K562 (cell line): ENCODE data around the gene ARID4B. TPM values are rescaled to one million over a fixed set of nuclear protein-coding genes. Genes with fewer than 3 reads are reported as not detected.

Experiments used
- CEBPG ChIP-seq, 3 experiments: fragments of 200-800 bp in 1 of 3; sonication (Bioruptor generic) in 1 of 3; sonication (generic) in 1 of 3; formaldehyde crosslinking in 1 of 3; IDR thresholded peaks in 2 of 3; conservative IDR thresholded peaks in 1 of 3; 2 replicates each; pipeline versions ENCODE4 v1.6.1 to v1.8.0; 2016 to 2022; ENCODE audit warnings: missing compliant biosample characterization in 2 of 3, missing genetic modification characterization in 2 of 3, mild to moderate bottlenecking in 1 of 3, missing genetic modification reagents in 1 of 3
- EHMT2 ChIP-seq: fragments of 450-650 bp; IDR thresholded peaks from 2 replicates; pipeline ENCODE4 v1.6.1; 2018; ENCODE audit warnings: antibody characterized with exemption
- EZH2 ChIP-seq: IDR thresholded peaks from 2 replicates; pipeline ENCODE4 v1.6.1; 2012; ENCODE audit warnings: low read depth, mild to moderate bottlenecking, inconsistent platforms, low read length, borderline replicate concordance
- HEY1 ChIP-seq: fragments of 250-450 bp; sonication (Bioruptor Pico); IDR thresholded peaks from 2 replicates; pipeline ENCODE4 v1.5.0; 2020; ENCODE audit warnings: mild to moderate bottlenecking, moderate library complexity, borderline replicate concordance
- ILK ChIP-seq: fragments of 450-650 bp; IDR thresholded peaks from 2 replicates; pipeline ENCODE4 v1.6.1; 2016; ENCODE audit warnings: missing genetic modification characterization, low read depth, mild to moderate bottlenecking, missing compliant biosample characterization, moderate library complexity, borderline replicate concordance
- MAFG ChIP-seq: fragments of 450-650 bp; conservative IDR thresholded peaks from 2 replicates; pipeline ENCODE4 v1.6.1; 2016; ENCODE audit warnings: missing genetic modification characterization, missing compliant biosample characterization
- MYC ChIP-seq, 2 experiments: fragments of 250-450 bp in 1 of 2; sonication (Bioruptor Pico) in 1 of 2; IDR thresholded peaks; 2 replicates each; pipeline versions ENCODE4 v1.5.1 to v1.6.1; 2012 to 2021; ENCODE audit warnings: low read depth in 2 of 2, borderline replicate concordance in 1 of 2, improper control_type of control experiment in 1 of 2, low read length in 1 of 2, mild to moderate bottlenecking in 1 of 2, moderate library complexity in 1 of 2
- NFIC ChIP-seq: fragments of 450-650 bp; IDR thresholded peaks from 2 replicates; pipeline ENCODE4 v1.6.1; 2017; ENCODE audit warnings: mild to moderate bottlenecking, inconsistent platforms
- NR4A1 ChIP-seq, 2 experiments: fragments of 250-450 bp in 1 of 2; fragments of 450-650 bp in 1 of 2; sonication (Bioruptor Pico) in 1 of 2; IDR thresholded peaks; 2 replicates each; pipeline versions ENCODE4 v1.4.0 to v1.6.1; 2016 to 2020; ENCODE audit warnings: mild to moderate bottlenecking in 2 of 2, missing compliant biosample characterization in 1 of 2, missing genetic modification characterization in 1 of 2, moderate library complexity in 1 of 2
- RAD51 ChIP-seq: fragments of 450-650 bp; IDR thresholded peaks from 2 replicates; pipeline ENCODE4 v1.7.1; 2016; ENCODE audit warnings: low read depth, mild to moderate bottlenecking, borderline replicate concordance
- RFX7 ChIP-seq: fragments of 250-450 bp; sonication (Bioruptor Pico); IDR thresholded peaks from 2 replicates; pipeline ENCODE4 v1.5.1; 2021; ENCODE audit warnings: mild to moderate bottlenecking
- SP1 ChIP-seq: sonication (generic); formaldehyde crosslinking; IDR thresholded peaks from 2 replicates; pipeline ENCODE4 v1.8.1; 2022; ENCODE audit warnings: mild to moderate bottlenecking, missing genetic modification reagents
- TBL1XR1 ChIP-seq, 2 experiments: IDR thresholded peaks; 2 replicates each; pipeline ENCODE4 v1.6.1; 2012; ENCODE audit warnings: improper control_type of control experiment in 2 of 2, low read length in 2 of 2, mild to moderate bottlenecking in 1 of 2
- ZNF384 ChIP-seq: IDR thresholded peaks from 2 replicates; pipeline ENCODE4 v1.6.1; 2012; ENCODE audit warnings: low read depth, low read length, improper control_type of control experiment
- ZNF41 ChIP-seq: fragments of 250-450 bp; sonication (Bioruptor Pico); conservative IDR thresholded peaks from 2 replicates; pipeline ENCODE4 v1.4.0; 2020; ENCODE audit warnings: mild to moderate bottlenecking
- polyA plus RNA-seq, 8 experiments: library from polyadenylated mRNA; depleted of rRNA in 4 of 8; stranded (reverse) in 5 of 8; unstranded in 3 of 8; fragments of >200 nt; fragmentation: Nextera tagmentation in 2 of 8; fragmentation: Illumina TruSeq in 1 of 8; extraction: Ambion mirVana in 2 of 8; extraction: Trizol in 1 of 8; gene quantifications; 2 replicates each; pipeline versions ENCODE4 v1.2.1 to v1.2.3, GENCODE V29; 2011 to 2014; ENCODE audit warnings: inconsistent platforms in 1 of 8, missing spikeins in 1 of 8
- total RNA-seq, 7 experiments: library from RNA; depleted of rRNA in 6 of 7; stranded (reverse); fragments of >200 nt in 6 of 7; fragmentation: Illumina TruSeq in 2 of 7; extraction: Trizol in 2 of 7; gene quantifications; 2 replicates each; pipeline versions ENCODE4 v1.2.1 to v1.2.3, GENCODE V29; 2011 to 2021; ENCODE audit warnings: low replicate concordance in 1 of 7
- TF ChIP-seq, protein P1 (sequence below): fragments of 150-350 bp; conservative IDR thresholded peaks from 2 replicates; pipeline ENCODE4 v1.6.1; 2014; ENCODE audit warnings: low read length
- TF ChIP-seq, protein P2 (sequence below): sonication (generic); formaldehyde crosslinking; IDR thresholded peaks from 2 replicates; pipeline ENCODE4 v1.8.0; 2022; ENCODE audit warnings: missing genetic modification reagents, mild to moderate bottlenecking, borderline replicate concordance
- TF ChIP-seq, protein P3 (sequence below): fragments of 250-450 bp; sonication (Bioruptor Pico); IDR thresholded peaks from 2 replicates; pipeline ENCODE4 v1.5.0; 2022; ENCODE audit warnings: mild to moderate bottlenecking
- TF ChIP-seq, protein P4 (sequence below): fragments of 250-450 bp; sonication (Bioruptor Pico); IDR thresholded peaks from 2 replicates; pipeline ENCODE4 v1.4.0; 2020; ENCODE audit warnings: borderline replicate concordance

ARID4B gene
- total and polyA plus RNA-seq, 9 of the 15 experiments (the other 6 are each of a cell fraction or from before 2014, with no cell fraction given) = 8.4 to 38.9 (median 18.5) TPM

DNA sequence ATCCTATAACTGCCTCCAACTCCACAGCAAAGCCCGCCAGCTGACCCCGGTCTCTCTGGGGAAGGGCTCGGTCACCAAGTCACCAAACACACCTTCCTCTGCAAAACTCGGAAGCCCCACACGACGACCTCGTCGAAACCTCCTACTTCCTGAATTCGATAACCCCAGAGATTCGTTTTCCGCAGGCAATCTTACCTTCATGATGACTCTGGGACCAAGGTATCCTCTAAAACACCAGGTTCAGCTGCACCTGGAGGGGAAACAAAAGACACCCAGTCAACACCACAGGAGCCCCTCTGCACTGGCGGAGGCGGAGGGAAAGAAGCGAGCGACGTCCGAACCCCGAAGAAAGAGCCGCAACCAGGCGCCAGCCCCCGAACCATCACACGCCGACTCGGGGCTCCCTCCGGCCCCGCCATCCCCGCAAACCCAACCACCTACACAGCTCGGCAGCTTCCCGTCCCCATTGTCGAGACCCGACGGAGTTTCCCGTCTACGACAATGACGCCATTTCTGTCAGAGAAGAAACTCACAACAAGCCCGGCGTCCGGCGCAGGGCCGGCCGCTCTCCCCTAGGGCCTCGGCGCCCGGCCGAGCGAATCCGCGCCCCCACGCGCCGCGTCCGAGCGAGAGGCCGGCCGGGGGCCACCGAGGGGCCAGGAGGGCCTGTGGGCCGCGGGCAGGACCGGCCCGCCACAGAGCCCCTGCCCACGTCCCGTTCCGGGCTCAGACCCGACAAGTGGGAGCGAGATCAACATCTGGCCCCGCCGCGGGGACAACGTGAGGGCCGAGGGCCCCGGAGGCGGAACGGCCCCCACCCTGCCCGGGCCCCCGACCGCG is 1.0 kb downstream of the ARID4B start (continued):
- TF ChIP-seq MAFG (tag) = no peak
- no peak for TF ChIP-seq EZH2
- 0 out of 2 replicates have a peak, but pooled peaks have one; percentile 10 for TF ChIP-seq NFIC
- no peak for TF ChIP-seq CEBPG (CRISPR knock-in tag; IDR thresholded peaks at IDR 0.05)
- TF ChIP-seq CEBPG (tag; conservative IDR thresholded peaks at IDR 0.05 in 1 of 2, IDR thresholded peaks at IDR 0.05 in 1 of 2) = no peak
- TF ChIP-seq, protein P1, sequence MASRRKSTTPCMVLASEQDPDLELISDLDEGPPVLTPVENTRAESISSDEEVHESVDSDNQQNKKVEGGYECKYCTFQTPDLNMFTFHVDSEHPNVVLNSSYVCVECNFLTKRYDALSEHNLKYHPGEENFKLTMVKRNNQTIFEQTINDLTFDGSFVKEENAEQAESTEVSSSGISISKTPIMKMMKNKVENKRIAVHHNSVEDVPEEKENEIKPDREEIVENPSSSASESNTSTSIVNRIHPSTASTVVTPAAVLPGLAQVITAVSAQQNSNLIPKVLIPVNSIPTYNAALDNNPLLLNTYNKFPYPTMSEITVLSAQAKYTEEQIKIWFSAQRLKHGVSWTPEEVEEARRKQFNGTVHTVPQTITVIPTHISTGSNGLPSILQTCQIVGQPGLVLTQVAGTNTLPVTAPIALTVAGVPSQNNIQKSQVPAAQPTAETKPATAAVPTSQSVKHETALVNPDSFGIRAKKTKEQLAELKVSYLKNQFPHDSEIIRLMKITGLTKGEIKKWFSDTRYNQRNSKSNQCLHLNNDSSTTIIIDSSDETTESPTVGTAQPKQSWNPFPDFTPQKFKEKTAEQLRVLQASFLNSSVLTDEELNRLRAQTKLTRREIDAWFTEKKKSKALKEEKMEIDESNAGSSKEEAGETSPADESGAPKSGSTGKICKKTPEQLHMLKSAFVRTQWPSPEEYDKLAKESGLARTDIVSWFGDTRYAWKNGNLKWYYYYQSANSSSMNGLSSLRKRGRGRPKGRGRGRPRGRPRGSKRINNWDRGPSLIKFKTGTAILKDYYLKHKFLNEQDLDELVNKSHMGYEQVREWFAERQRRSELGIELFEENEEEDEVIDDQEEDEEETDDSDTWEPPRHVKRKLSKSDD = no peak
- no peak for TF ChIP-seq RFX7
- TF ChIP-seq RAD51 = no peak
- TF ChIP-seq NR4A1 (CRISPR knock-in tag; IDR thresholded peaks at IDR 0.05) = no peak
- no peak for TF ChIP-seq NR4A1 (tag; IDR thresholded peaks at IDR 0.05)
- TF ChIP-seq, protein P2, sequence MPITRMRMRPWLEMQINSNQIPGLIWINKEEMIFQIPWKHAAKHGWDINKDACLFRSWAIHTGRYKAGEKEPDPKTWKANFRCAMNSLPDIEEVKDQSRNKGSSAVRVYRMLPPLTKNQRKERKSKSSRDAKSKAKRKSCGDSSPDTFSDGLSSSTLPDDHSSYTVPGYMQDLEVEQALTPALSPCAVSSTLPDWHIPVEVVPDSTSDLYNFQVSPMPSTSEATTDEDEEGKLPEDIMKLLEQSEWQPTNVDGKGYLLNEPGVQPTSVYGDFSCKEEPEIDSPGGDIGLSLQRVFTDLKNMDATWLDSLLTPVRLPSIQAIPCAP (CRISPR knock-in tag) = no peak
- TF ChIP-seq EHMT2 = no peak
- no peak for TF ChIP-seq ZNF41 (CRISPR knock-in tag)
- TF ChIP-seq SP1 (CRISPR knock-in tag) = no peak
- TF ChIP-seq, protein P3, sequence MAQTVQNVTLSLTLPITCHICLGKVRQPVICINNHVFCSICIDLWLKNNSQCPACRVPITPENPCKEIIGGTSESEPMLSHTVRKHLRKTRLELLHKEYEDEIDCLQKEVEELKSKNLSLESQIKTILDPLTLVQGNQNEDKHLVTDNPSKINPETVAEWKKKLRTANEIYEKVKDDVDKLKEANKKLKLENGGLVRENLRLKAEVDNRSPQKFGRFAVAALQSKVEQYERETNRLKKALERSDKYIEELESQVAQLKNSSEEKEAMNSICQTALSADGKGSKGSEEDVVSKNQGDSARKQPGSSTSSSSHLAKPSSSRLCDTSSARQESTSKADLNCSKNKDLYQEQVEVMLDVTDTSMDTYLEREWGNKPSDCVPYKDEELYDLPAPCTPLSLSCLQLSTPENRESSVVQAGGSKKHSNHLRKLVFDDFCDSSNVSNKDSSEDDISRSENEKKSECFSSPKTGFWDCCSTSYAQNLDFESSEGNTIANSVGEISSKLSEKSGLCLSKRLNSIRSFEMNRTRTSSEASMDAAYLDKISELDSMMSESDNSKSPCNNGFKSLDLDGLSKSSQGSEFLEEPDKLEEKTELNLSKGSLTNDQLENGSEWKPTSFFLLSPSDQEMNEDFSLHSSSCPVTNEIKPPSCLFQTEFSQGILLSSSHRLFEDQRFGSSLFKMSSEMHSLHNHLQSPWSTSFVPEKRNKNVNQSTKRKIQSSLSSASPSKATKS (CRISPR knock-in tag) = no peak
- no peak for TF ChIP-seq ZNF384
- TF ChIP-seq, protein P4, sequence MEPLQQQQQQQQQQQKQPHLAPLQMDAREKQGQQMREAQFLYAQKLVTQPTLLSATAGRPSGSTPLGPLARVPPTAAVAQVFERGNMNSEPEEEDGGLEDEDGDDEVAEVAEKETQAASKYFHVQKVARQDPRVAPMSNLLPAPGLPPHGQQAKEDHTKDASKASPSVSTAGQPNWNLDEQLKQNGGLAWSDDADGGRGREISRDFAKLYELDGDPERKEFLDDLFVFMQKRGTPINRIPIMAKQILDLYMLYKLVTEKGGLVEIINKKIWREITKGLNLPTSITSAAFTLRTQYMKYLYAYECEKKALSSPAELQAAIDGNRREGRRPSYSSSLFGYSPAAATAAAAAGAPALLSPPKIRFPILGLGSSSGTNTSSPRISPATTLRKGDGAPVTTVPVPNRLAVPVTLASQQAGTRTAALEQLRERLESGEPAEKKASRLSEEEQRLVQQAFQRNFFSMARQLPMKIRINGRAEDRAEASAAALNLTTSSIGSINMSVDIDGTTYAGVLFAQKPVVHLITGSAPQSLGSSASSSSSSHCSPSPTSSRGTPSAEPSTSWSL (CRISPR knock-in tag) = no peak
- TF ChIP-seq HEY1 (CRISPR knock-in tag) = no peak
- no peak for TF ChIP-seq TBL1XR1 (IDR thresholded peaks at IDR 0.05; ENCODE audit: low read length in 2 of 2)
- TF ChIP-seq ILK (tag) = no peak
- no peak for TF ChIP-seq MYC (IDR thresholded peaks at IDR 0.05; ENCODE audit: low read depth, low read length)
- no peak for TF ChIP-seq MYC (CRISPR knock-in tag; IDR thresholded peaks at IDR 0.05; ENCODE audit: borderline replicate concordance, low read depth)
